ENCODE measurements around the gene CEP120. TPM values are rescaled to one million over a fixed set of nuclear protein-coding genes. Genes with fewer than 3 reads are reported as not detected.

Gene CEP120
- total and polyA plus RNA-seq, 2 of the 4 experiments (the other 2 are of a cell fraction), result 6.7 to 46.1 TPM

DNA sequence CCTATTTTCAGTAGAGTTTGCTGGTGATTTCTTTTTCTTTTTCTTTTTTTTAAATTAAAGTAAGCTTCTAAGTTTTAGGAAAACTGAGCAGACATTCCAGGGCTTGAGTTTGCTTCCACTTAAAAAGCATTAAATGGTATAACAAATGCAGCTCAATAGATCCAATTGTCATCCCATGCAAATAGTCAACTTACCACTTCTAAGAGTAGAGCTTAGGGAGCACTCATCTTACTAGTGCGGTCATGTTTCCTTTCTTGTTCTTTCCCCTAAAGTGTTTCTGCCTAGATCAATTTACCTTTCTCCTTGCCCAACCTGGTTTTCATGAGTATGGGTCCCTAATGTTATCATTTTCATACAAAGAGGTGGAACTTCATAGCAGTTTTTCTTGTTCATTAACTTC lies 13.0 kb upstream of the CEP120 start:
- H3K14ac ChIP-seq (replicated peaks; ENCODE audit: low read depth, low read length), result no peak overlapping the region
- H3K9me1 ChIP-seq (ENCODE audit: insufficient read depth, low read length), result no peaks in the 10 kb centered on the region; the same call in 1 of the 2 replicates
- in situ Hi-C loops (cut with MboI; ENCODE audit: low sequenced_read_pairs) (no loop called here), dilution Hi-C loops (cut with HindIII; ENCODE audit: low sequenced_read_pairs, unreplicated experiment) (no loop called here), intact Hi-C loops (cut with micrococcal nuclease) (no loop called here)
- H4K8ac ChIP-seq (ENCODE audit: low read depth in 2 of 2, low read length in 2 of 2), result no peak overlapping the region
- H2AFZ ChIP-seq (replicated peaks; ENCODE audit: low read length, poor library complexity), result no peak overlapping the region
- H4K5ac ChIP-seq (ENCODE audit: low read depth, low read length), result no peak overlapping the region
- H3K18ac ChIP-seq (ENCODE audit: low read depth, low read length), result no peak overlapping the region
- ATAC-seq (ENCODE audit: low read depth) (no peak), DNase-seq (no peak)
- H4K91ac ChIP-seq (ENCODE audit: insufficient read depth, low read depth, low read length), result no peak overlapping the region
- H3K4me3 ChIP-seq (ENCODE audit: insufficient read depth, low read depth, low read length), result no peak overlapping the region
- no peak overlapping the region for H3K4ac ChIP-seq (ENCODE audit: low read depth, low read length)
- no peak overlapping the region for H2BK120ac ChIP-seq (ENCODE audit: low read depth, low read length)
- H3K9me3 ChIP-seq (ENCODE audit: control insufficient read depth, insufficient read depth, low read length), result no peaks in the 10 kb centered on the region
- H3K4me1 ChIP-seq (ENCODE audit: control insufficient read depth, insufficient read depth, low read length), result no peaks in the 10 kb centered on the region
- no peak overlapping the region for H2AK5ac ChIP-seq (ENCODE audit: low read depth, low read length)
- H2BK20ac ChIP-seq (ENCODE audit: low read depth, low read length), result no peak overlapping the region
- H2BK5ac ChIP-seq (ENCODE audit: low read depth, low read length, poor library complexity, severe bottlenecking), result no peak overlapping the region
- H3K27ac ChIP-seq (ENCODE audit: insufficient read depth, low read length), result no peak overlapping the region
- H3K9ac ChIP-seq (ENCODE audit: low read depth, low read length), result no peak overlapping the region
- H2BK15ac ChIP-seq (ENCODE audit: low read depth, low read length), result no peak overlapping the region
- no peak overlapping the region for H3K56ac ChIP-seq (ENCODE audit: extremely low read depth, insufficient read depth, low read length)
- ChIA-PET POLR2A (ENCODE audit: unreplicated experiment) (interaction anchor here (0.6 kb wide), 1 partner anchor 13 kb away, joined by 3 read pairs; no protein-coding TSS in a partner anchor), CTCF (no interaction called here)
- no peak overlapping the region for H3K4me2 ChIP-seq (ENCODE audit: low read depth, low read length)
- no CpG with 5 or more reads among the region's 1 CpG for WGBS, 2 experiments (ENCODE audit: extremely low coverage in 2 of 2, insufficient read length in 1 of 2)
- H2AK9ac ChIP-seq (replicated peaks; ENCODE audit: low read depth, low read length, poor library complexity), result no peak overlapping the region
- H3K23ac ChIP-seq (ENCODE audit: low read depth, low read length), result no peak overlapping the region
- TF ChIP-seq, protein P1, sequence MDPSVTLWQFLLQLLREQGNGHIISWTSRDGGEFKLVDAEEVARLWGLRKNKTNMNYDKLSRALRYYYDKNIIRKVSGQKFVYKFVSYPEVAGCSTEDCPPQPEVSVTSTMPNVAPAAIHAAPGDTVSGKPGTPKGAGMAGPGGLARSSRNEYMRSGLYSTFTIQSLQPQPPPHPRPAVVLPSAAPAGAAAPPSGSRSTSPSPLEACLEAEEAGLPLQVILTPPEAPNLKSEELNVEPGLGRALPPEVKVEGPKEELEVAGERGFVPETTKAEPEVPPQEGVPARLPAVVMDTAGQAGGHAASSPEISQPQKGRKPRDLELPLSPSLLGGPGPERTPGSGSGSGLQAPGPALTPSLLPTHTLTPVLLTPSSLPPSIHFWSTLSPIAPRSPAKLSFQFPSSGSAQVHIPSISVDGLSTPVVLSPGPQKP (IDR thresholded peaks at IDR 0.05; ENCODE audit: borderline replicate concordance, low read depth, low read length), result no peak
- no peak for TF ChIP-seq POLR2A (IDR thresholded peaks at IDR 0.05; ENCODE audit: low read depth, low read length)
- TF ChIP-seq MAZ (IDR thresholded peaks at IDR 0.05; ENCODE audit: borderline replicate concordance, low read depth, low read length), result no peak
- TF ChIP-seq, protein P2, sequence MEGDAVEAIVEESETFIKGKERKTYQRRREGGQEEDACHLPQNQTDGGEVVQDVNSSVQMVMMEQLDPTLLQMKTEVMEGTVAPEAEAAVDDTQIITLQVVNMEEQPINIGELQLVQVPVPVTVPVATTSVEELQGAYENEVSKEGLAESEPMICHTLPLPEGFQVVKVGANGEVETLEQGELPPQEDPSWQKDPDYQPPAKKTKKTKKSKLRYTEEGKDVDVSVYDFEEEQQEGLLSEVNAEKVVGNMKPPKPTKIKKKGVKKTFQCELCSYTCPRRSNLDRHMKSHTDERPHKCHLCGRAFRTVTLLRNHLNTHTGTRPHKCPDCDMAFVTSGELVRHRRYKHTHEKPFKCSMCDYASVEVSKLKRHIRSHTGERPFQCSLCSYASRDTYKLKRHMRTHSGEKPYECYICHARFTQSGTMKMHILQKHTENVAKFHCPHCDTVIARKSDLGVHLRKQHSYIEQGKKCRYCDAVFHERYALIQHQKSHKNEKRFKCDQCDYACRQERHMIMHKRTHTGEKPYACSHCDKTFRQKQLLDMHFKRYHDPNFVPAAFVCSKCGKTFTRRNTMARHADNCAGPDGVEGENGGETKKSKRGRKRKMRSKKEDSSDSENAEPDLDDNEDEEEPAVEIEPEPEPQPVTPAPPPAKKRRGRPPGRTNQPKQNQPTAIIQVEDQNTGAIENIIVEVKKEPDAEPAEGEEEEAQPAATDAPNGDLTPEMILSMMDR (conservative IDR thresholded peaks at IDR 0.05; ENCODE audit: low read depth, low read length), result no peak
- TF ChIP-seq, protein P3, sequence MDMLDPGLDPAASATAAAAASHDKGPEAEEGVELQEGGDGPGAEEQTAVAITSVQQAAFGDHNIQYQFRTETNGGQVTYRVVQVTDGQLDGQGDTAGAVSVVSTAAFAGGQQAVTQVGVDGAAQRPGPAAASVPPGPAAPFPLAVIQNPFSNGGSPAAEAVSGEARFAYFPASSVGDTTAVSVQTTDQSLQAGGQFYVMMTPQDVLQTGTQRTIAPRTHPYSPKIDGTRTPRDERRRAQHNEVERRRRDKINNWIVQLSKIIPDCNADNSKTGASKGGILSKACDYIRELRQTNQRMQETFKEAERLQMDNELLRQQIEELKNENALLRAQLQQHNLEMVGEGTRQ (IDR thresholded peaks at IDR 0.05; ENCODE audit: low read depth, low read length), result no peak
- no peak for TF ChIP-seq RCOR1 (IDR thresholded peaks at IDR 0.05; ENCODE audit: insufficient replicate concordance, low read length)
- no peak for TF ChIP-seq BHLHE40 (IDR thresholded peaks at IDR 0.05; ENCODE audit: low read depth, low read length)
- TF ChIP-seq RAD21 (IDR thresholded peaks at IDR 0.05; ENCODE audit: low read length), result no peak
- no peak for TF ChIP-seq FOS (IDR thresholded peaks at IDR 0.05; ENCODE audit: low read depth, low read length)
- TF ChIP-seq CHD1 (IDR thresholded peaks at IDR 0.05; ENCODE audit: low read depth, low read length), result no peak
- TF ChIP-seq RFX5 (IDR thresholded peaks at IDR 0.05; ENCODE audit: low read depth, low read length), result no peak
- TF ChIP-seq MXI1 (IDR thresholded peaks at IDR 0.05; ENCODE audit: borderline replicate concordance, low read depth, low read length), result no peak
- TF ChIP-seq SMC3 (IDR thresholded peaks at IDR 0.05; ENCODE audit: low read depth, low read length), result no peak
- no peak for TF ChIP-seq NFE2L2 (IDR thresholded peaks at IDR 0.05; ENCODE audit: low read depth, low read length)
- TF ChIP-seq CEBPB (IDR thresholded peaks at IDR 0.05; ENCODE audit: low read depth, low read length), result no peak
- H3K79me1 ChIP-seq (ENCODE audit: low read depth in 1 of 2, low read length in 2 of 2), result no peaks in the 10 kb centered on the region
- no peaks in the 10 kb centered on the region for H4K20me1 ChIP-seq (ENCODE audit: insufficient read depth, low read length)
- BruUV-seq (replicated peaks), result no TSS peak
- no peaks in the 10 kb centered on the region for H3K36me3 ChIP-seq (ENCODE audit: control insufficient read depth, insufficient read depth, low read length)
- no peaks in the 10 kb centered on the region for H3K27me3 ChIP-seq (ENCODE audit: control insufficient read depth, insufficient read depth, low read length)

Data from IMR-90 (cell line).